Neural cell (in vitro differentiated cells): ENCODE measurements around the gene ESPNL.

Experiments
- EZH2 ChIP-seq: fragments of 200-600, 300-800 bp; shearing (Covaris generic), sonication (generic); IDR thresholded peaks from 2 replicates; pipeline ENCODE4 v1.6.1; 2014; ENCODE audit warnings: antibody characterized with exemption, low read length, borderline replicate concordance, mild to moderate bottlenecking; ENCODE audit not compliant: insufficient read depth, poor library complexity, severe bottlenecking
- TAF1 ChIP-seq: IDR thresholded peaks from 2 replicates; pipeline ENCODE4 v1.6.1; 2012; ENCODE audit warnings: low read depth
- TF ChIP-seq, protein P1 (sequence below): fragments of 450-650 bp; IDR thresholded peaks from 2 replicates; pipeline ENCODE4 v1.5.1; 2014; ENCODE audit warnings: antibody characterized with exemption, mild to moderate bottlenecking, moderate library complexity; ENCODE audit not compliant: poor library complexity, severe bottlenecking

DNA sequence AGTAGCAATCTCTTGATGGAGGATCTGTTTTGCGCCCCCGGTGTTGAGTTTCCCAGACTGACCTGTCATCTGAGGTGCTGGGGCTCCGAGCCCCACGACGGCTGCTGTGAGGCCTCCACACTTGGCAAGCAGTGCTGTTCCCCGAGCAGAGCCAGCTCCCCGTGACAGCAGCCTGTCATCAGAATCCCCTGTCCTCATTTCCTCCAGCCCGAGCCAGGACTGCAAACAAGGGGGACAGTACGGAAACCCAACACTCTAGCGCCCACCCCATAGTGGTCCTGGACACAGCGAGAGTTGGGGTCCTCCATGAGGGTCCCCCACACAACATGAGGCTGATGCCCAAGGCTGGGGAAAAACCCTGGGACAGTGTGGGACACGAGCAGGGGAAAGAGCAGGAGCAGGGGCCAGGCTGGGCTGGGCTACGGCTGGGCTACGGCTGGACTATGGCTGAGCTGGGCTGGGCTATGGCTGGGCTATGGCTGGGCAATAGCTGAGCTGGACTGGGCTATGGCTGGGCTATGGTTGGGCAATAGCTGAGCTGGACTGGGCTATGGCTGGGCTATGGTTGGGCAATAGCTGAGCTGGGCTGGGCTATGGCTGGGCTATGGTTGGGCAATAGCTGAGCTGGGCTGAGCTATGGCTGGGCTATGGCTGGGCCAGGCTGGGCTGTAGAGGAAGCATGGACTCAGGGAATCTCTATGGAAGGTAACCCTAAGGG, 36.8 kb downstream of the ESPNL start:
- TF ChIP-seq, protein P1, sequence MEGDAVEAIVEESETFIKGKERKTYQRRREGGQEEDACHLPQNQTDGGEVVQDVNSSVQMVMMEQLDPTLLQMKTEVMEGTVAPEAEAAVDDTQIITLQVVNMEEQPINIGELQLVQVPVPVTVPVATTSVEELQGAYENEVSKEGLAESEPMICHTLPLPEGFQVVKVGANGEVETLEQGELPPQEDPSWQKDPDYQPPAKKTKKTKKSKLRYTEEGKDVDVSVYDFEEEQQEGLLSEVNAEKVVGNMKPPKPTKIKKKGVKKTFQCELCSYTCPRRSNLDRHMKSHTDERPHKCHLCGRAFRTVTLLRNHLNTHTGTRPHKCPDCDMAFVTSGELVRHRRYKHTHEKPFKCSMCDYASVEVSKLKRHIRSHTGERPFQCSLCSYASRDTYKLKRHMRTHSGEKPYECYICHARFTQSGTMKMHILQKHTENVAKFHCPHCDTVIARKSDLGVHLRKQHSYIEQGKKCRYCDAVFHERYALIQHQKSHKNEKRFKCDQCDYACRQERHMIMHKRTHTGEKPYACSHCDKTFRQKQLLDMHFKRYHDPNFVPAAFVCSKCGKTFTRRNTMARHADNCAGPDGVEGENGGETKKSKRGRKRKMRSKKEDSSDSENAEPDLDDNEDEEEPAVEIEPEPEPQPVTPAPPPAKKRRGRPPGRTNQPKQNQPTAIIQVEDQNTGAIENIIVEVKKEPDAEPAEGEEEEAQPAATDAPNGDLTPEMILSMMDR: no peak
- no peak for TF ChIP-seq TAF1
- no peak for TF ChIP-seq EZH2
